HG03442 (cell line): ENCODE results near the gene SLC13A3.
A peak's percentile ranks its signal among the peaks of the same experiment; 100 is the strongest.

Source experiments
- ATAC-seq: cut with Tn5 transposase; IDR thresholded peaks from one replicate; pipeline ENCODE4 v1.9.1; 2021; ENCODE audit warnings: mild to moderate bottlenecking, moderate library complexity; ENCODE audit not compliant: unreplicated experiment

The SLC13A3 gene

DNA sequence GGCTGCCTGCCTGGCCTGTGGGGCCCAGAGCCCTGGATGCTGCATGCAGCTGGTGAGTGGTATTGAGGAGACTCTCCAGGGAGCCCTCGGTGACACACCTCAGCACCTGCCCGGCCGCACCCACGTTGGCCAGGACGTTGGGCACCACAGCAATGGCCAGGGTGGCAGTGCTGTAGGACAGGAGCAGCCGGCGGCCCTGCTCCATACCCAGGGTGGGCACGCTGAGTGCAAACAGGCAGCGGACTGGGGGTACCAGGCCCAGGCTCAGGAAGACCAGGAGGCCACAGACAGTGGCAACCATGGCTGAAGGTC lies 105.5 kb downstream of the SLC13A3 start:
- no peak for ATAC-seq

DNA sequence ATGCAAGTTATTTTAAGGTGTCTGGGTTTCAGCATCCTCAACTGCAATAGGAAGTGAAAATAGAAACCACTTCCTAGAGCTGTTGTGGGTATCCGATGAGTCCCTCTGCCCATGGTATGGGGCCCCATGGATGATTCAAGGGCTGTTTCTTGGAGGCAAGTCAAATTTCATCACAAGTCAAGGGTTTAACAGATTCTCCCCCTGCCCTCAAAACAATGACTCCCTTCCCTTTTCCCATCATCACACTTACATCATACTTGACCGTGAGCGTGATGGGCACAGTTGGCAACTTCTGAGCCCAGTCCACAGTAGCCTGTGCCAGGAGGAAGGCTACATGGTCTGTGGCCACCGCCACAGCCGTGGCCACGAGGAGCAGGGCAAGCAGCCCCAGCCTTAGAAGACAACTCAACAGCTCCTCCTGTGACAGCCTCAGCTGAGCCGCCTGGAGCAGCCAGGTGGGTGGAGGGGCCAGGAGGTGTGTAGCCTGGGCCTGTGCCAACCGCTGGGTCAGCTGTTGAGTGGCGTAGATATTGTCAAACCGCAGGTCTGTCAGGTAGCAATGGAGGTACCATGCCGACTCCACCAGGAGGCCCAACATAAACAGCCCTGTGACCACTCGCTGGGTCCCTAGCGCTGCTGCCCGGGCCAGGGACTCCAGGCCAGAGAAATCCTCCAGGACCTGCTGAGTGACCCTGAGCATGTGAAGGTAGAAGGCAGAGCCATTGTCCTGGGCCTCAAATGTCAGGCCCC lies 106.0 kb downstream of the SLC13A3 start:
- ATAC-seq, result no peak

DNA sequence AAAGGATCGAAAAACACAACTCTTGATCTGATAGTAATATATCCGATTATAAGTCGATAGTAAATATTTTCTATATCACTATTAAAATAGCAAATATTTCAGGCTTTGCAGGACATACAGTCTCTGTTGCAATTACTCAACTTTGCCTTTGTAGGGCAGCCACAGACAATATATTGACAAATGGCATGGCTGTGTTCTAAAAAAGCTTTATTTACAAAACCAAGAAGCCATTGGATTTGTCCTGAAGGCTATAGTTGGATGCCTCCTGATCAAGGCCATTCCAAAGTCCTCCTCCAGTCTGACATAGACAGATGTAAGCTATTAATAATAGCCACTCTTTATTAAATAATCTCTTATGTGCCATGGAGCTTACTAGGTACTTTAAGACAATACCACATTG lies 106.7 kb downstream of the SLC13A3 start:
- ATAC-seq, result no peak

DNA sequence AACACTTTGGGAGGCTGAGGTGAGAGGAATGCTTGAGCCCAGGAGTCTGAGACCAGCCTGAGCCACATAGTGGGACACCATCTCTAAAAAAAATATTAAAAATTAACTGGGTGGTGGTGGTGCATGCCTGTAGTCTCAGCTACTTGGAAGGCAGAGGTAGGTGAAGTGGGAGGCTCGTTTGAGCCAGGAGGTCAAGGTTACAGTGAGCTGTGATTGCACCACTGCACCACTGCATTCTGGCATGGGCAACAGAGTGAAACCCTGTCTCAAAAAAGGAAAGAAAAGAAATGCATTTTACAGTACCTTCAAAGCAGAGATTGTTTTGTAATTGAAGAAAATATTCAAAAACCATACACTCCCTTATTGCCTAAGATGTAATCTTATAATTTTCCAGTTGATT lies 107.3 kb downstream of the SLC13A3 start:
- no peak for ATAC-seq

DNA sequence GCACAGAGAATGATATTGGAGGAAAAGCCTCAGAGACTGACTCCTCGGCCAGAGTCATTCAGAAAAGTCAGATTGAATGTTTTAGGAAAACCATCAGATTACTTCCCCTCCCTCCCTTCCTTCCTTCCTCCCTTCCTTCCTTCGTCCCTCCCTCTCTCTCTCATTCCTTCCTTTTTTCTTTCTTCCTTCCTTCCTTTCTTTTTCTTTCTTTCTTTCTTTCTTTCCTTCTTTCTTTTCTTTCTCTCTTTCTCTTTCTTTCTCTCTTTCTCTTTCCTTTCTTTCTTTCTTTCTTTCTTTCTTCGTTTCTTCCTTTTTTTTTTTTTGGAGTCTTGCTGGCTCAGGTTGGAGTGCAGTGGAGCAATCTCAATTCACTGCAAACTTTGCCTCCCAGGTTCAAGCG lies 108.2 kb downstream of the SLC13A3 start:
- no peak for ATAC-seq

DNA sequence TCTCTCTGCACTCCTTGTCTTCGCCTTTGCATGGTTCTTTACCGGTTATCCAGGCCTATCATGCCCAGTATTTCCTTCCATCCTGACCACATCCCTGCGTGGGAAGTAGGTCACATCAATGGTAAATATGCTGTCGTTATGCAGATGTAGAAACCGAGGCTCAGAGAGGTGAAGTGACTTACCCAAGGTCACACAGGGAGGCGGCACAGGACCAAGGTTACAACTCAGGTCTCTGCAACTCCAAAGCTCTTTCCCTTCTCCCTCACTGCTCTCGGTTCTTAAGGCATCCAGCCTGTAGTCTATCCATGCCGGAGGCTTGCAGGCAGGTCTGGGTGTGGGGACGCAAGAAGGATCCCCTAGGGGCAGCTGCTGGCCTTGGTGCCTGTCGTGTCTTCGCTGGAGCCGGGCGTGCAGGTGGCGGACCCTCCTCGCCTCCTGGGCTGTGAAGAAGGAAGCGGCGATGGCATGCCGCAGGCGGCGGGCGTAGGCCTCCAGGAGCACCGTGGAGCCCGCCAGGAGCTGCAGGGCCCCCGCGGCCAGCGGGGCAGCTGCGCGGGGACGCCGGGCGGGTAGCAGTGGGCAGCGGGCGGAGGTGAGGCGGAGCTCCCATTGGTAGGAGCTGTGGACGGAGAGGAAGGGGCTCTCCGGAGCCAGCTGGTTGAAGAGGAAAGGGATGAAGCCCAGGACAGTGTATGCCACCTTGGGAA lies 109.9 kb downstream of the SLC13A3 start:
- no peak for ATAC-seq

DNA sequence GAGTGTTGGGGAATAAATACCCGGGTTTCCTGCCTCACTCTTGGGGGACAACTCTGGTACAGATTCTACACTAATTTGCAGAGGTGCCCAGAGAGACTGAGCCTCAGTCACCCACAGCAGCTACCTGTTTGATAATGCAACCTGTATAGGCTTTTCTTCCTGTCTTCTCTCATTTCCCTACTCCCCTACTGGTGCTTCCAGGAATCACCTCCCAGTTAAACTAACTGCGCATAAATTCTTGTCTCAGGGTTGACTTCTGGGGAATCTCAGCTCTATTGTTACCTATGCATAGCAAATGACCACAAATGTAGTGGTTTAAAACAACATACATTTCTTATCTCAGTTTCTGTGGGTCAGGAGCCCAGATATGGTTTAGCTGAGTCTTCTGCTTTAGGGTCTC lies 112.1 kb downstream of the SLC13A3 start:
- no peak for ATAC-seq

DNA sequence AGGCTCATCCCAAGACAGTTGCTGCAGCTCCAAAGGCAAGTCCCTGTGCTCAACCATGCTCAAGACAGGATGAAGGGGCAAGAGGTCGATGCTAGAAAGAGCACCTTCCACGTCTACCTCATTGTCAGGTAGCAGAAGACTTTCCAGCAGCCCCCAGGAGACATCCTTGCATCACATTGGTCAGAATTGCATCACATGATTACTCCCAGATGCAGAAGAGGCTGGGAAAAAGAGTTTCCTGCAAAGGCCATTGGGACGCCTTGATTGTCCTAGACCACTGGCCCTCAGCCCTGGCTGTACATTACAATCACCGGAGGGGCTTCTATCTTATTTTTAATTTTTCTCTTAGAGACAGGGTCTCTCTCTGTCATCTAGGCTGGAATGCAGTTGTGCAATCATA lies 120.6 kb downstream of the SLC13A3 start:
- ATAC-seq, result no peak

DNA sequence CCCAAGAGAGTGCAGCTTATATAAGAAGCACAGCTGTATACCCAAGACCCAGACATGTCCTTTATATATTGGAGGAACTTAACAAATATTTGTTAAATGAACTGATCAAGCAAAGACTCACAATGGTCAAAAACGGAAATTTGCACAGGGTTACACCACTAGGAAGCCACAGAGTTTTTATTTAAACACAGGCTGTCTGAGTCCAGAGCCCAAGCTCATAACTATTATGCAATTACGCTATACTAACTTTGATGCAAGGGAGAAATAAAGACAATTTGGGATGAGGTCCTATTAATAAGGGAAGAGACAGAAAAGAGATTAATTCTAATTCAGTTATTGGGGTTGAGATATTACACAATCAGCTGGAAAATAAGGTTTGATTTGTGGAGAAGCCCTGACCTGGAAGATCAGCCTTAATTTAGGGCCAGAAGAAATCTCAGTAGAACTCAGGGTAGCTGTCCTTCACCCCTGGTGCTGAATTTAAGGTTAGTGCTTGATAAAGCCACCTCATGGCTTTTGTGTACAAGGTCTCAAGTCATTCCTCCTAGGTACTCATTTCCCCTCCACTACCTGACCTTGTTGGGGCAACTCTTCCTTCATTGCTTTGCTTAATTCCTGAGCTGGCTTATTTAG lies 127.4 kb downstream of the SLC13A3 start:
- ATAC-seq, result no peak

DNA sequence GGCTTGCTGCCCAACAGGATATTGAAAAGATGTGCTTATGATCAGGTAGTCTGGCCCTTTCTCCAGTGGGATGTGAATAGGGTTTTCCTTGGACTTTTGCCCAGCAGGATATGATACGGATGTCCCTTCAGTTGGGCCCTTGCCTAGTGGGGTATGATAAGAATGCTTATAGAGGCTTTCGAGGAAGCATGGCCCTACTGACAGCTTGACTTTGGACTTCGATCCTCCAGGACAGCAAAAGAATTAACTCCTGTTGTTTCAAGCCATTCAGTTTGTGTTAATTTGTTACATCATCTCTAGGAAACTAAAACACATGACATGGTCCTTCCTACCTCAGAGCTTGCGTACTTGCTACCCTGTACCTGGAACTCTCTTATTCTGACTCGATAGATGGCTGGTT lies 128.2 kb downstream of the SLC13A3 start:
- ATAC-seq, result no peak

DNA sequence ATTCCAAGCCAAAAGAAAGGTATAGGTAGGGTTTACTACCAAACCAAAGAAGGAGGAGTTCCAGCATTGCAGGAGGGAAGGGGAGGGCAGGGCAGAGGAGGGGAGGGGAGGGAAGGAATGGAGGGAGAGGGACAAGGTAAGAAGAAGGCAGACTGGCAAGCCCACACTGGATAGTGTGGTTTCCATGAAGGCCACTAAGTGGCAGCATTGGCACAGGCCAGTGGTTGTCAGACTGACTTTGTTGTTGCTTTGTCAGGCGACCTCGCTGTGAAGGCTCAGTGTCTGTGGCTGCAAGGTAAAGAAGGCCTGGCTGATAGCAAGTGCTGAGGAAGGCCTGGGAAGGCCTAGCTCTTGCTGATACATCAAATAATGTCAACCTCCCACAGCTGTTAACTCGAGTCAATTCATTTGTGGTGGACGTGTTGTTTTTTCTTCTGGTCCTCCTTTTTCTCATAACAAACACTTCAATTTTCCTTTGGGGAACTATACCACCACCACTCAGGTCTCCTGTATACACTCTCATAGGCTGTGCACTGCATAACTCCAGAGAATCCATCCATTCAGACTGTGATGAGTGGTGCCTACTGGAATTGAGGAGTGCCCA lies 130.2 kb downstream of the SLC13A3 start:
- peak; percentile 43 for ATAC-seq

DNA sequence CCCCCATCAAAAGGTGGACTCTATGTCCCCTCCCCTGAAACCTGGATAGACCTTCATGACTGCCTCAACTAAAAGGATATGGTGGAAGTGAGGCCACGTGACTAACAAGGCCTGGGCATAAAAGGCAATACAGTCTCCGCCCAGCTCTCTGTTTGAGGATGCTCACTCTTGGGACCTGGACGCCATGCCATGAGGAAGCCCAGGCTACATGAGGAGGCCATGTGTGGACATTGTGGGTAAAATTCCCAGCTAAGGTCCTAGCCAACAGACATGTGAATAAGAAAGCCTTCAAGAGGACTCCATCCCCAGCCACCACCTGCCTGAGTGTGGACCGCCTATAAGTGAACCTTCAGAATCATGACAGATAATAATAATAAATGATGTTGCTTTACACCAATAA lies 130.7 kb downstream of the SLC13A3 start:
- ATAC-seq, result no peak

DNA sequence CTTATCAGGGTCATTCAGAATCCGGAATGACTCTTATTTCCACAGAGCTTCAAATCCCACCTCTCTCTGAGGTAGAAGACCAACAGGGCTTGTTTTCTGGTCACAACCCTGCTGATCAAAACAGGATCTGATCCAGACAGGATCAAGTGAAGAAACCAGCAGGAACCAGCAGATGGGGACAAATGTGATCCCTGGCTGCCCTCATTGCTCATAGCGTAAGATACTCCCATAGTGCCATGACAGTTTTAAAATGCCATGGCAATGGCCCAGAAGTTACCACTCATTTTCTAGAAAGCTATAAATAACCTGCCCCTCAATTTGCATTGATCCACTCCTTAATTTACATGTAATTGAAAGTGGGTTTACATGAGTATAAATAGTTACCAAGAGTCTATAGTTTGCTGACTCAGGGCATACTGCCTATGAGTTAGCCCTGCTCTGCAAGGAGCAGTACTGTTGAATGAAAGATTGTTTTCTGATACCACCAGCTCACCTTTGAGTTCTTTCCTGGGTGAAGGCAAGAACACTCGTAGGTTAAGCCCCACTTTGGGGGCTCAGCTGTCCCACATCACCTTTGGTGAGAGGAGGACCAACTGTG lies 131.7 kb downstream of the SLC13A3 start:
- ATAC-seq, result no peak

DNA sequence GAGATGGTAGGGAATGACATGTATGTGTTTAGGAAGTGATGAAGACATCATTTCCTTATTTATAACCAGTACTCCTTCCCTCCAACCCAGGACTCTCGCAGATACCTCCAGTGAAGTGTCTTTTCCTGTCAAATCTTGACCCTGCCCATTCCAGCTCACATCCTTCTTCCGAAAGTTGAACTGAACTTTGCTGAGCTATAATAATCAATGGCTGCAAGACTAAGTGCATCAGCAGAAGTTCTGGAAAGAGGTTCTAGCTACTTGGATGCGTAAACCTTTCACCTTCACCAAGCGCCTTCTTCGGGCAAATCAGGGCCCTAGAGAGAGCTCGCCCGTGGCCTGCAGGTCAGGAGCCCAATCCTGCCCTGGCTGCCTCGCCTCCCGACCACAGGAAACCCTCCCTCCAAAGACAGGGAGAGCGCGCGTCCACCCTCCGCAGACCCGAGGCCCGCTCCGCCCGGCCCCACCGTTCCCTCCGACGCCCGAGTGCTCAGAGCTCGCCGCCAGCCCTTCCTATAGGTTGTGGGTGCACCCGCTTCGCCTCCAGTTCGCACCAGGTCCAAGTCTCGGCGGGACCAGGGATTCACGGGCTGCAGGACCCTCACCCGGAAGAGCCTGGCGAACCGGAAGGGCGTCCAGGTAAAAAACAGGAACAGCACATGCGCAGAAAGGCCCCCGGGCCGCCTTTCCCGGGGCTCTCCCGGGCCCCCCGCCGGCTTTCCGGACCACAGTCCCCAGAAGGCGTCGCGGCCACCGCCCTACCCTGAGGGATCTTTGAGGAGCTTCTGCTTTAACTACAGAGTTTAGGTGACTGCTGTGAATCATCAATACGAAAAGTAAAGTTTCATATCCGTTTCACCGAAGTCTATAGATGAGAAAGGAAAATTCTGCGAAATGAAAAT lies 138.1 kb downstream of the SLC13A3 start, which contains the start of gene ZNF334:
TSS of gene ZNF334 (minus strand) at position 617 of the 902 bp plus-strand sequence. CDS start 1,457 bp downstream, outside the sequence.
- ATAC-seq, result no peak

DNA sequence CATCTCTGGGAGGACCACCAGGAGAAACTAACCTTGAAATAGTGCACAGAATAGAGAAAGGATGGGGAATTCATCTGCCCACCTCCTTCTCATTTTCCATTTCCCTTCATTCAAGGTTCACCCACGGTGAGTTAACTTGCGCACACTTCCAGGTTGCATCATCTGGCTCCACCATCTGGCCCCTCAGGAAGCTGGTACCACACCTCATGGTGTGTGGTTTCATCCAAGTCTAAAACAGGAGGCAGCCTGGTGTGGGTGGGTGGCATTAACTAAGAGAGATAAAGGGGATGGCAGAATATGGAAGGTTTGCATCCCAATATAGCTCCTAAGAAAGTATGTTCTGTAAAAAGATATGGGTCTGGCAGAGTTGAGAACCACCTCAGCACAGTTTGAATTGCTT lies 141.7 kb downstream of the SLC13A3 start:
- ATAC-seq, result no peak
